Endothelial cell of umbilical vein (primary cell): ENCODE results near the gene STAT4. TPM values are rescaled to one million over a fixed set of nuclear protein-coding genes. Genes with fewer than 3 reads are reported as not detected.

Experiments
- BruUV-seq: library from RNA; stranded (reverse); fragments of 400-500 nt; replicated peaks from 2 replicates; lab custom pipeline; 2021; lab: Mats Ljungman, UMichigan
- CTCF ChIA-PET: fragments of 300-600, 350-600 bp; sonication (Branson Sonifier 250); formaldehyde crosslinking; loops from one replicate; lab custom pipeline; 2021; ENCODE audit warnings: antibody characterized with exemption, inconsistent platforms; lab: Charles Lee
- POLR2A ChIA-PET: fragments of 300-600, 350-600 bp; sonication (Branson Sonifier 250); formaldehyde crosslinking; loops from one replicate; lab custom pipeline; 2021; ENCODE audit warnings: antibody characterized with exemption, inconsistent platforms; lab: Charles Lee
- DNase-seq: peaks from one replicate; pipeline ENCODE4 v3.0.0-alpha.2; 2011; ENCODE audit warnings: low read depth, low spot score
- FAIRE-seq: peaks from 2 replicates; lab custom pipeline; 2011; peaks lifted over from hg19 to GRCh38; lab: Jason Lieb, UNC
- H2AFZ ChIP-seq: 2 replicates; pipeline ENCODE4 v1.6.0; 2012; ENCODE audit warnings: low read depth, low read length, control low read depth, inconsistent platforms
- H3K27ac ChIP-seq: 2 replicates; pipeline ENCODE4 v1.5.1; 2011; ENCODE audit warnings: low read depth, mild to moderate bottlenecking, control low read depth, low read length, moderate library complexity; ENCODE audit not compliant: insufficient read depth
- H3K27me3 ChIP-seq, 2 experiments: 2 replicates each; pipeline versions ENCODE4 v1.6.0 to v1.6.1; 2011; ENCODE audit warnings: low read length in 2 of 2, mixed read lengths in 1 of 2; ENCODE audit not compliant: control insufficient read depth in 2 of 2, insufficient read depth in 2 of 2
- H3K36me3 ChIP-seq, 2 experiments: 2 replicates in 1 of 2; 3 replicates in 1 of 2; pipeline ENCODE4 v1.5.1; 2011; ENCODE audit warnings: low read length in 2 of 2, mild to moderate bottlenecking in 1 of 2, moderate library complexity in 1 of 2; ENCODE audit not compliant: control insufficient read depth in 2 of 2, insufficient read depth in 2 of 2; ENCODE audit errors: extremely low read depth in 1 of 2
- H3K4me1 ChIP-seq: 3 replicates; pipeline ENCODE4 v1.5.1; 2011; ENCODE audit warnings: mild to moderate bottlenecking, low read length; ENCODE audit not compliant: control insufficient read depth, insufficient read depth; ENCODE audit errors: extremely low read depth
- H3K4me2 ChIP-seq: 2 replicates; pipeline ENCODE4 v1.6.1; 2011; ENCODE audit warnings: low read length, control low read depth, mixed read lengths; ENCODE audit not compliant: insufficient read depth
- H3K4me3 ChIP-seq, 3 experiments: fragments of 200-600 bp in 1 of 3; sonication (generic), shearing (Covaris generic) in 1 of 3; replicated peaks in 1 of 3; 2 replicates each; pipeline ENCODE4 v1.5.1; 2011 to 2016; ENCODE audit warnings: control low read depth in 3 of 3, low read length in 3 of 3, mild to moderate bottlenecking in 2 of 3, inconsistent platforms in 1 of 3, low read depth in 1 of 3, moderate library complexity in 1 of 3; ENCODE audit not compliant: insufficient read depth in 1 of 3
- H3K79me2 ChIP-seq: 2 replicates; pipeline ENCODE4 v1.6.0; 2012; ENCODE audit warnings: low read length, inconsistent platforms; ENCODE audit not compliant: control insufficient read depth, insufficient read depth
- H3K9ac ChIP-seq: replicated peaks from 2 replicates; pipeline ENCODE3; 2011; ENCODE audit warnings: low read length, control low read depth; ENCODE audit not compliant: insufficient read depth; ENCODE audit errors: extremely low read depth
- H3K9me1 ChIP-seq: replicated peaks from 3 replicates; pipeline ENCODE4 v1.6.0; 2011; ENCODE audit warnings: mild to moderate bottlenecking, low read length; ENCODE audit not compliant: control insufficient read depth, insufficient read depth; ENCODE audit errors: extremely low read depth
- H3K9me3 ChIP-seq: replicated peaks from 2 replicates; pipeline ENCODE4 v1.5.1; 2012; ENCODE audit warnings: low read length, inconsistent platforms; ENCODE audit not compliant: control insufficient read depth, insufficient read depth
- H4K20me1 ChIP-seq: replicated peaks from 2 replicates; pipeline ENCODE3; 2011; ENCODE audit warnings: mild to moderate bottlenecking, low read length; ENCODE audit not compliant: control insufficient read depth, insufficient read depth; ENCODE audit errors: extremely low read depth
- FOS ChIP-seq: IDR thresholded peaks from 2 replicates; pipeline ENCODE4 v1.6.1; 2011; ENCODE audit warnings: mild to moderate bottlenecking, low read length, moderate library complexity, borderline replicate concordance; ENCODE audit not compliant: insufficient read depth
- GATA2 ChIP-seq: IDR thresholded peaks from 2 replicates; pipeline ENCODE4 v1.7.0; 2011; ENCODE audit warnings: low read depth, mild to moderate bottlenecking, moderate library complexity, mixed read lengths, low read length; ENCODE audit not compliant: insufficient read length, insufficient read depth
- JUN ChIP-seq: IDR thresholded peaks from 2 replicates; pipeline ENCODE4 v1.6.1; 2011; ENCODE audit warnings: borderline replicate concordance, low read depth; ENCODE audit not compliant: insufficient read length, insufficient read depth
- MYC ChIP-seq: IDR thresholded peaks from one replicate; pipeline ENCODE4 v1.6.1; 2011; ENCODE audit warnings: mild to moderate bottlenecking, low read depth, low read length
- POLR2A ChIP-seq: IDR thresholded peaks from 2 replicates; pipeline ENCODE4 v1.6.1; 2012; ENCODE audit warnings: low read depth, mild to moderate bottlenecking, control low read depth, low read length
- dilution Hi-C: fragments of 300-500 bp; cut with MboI; formaldehyde crosslinking; loops from one replicate; pipeline ENCODE4 v1.15.0; 2019; ENCODE audit warnings: low sequenced_read_pairs; ENCODE audit not compliant: extremely low pct_ligation_motif_present
- intact Hi-C: fragments of 100-400 bp; cut with micrococcal nuclease; formaldehyde crosslinking; loops from one replicate; pipeline ENCODE4 v1.10.0; 2022
- polyA plus RNA-seq, 4 experiments: library from polyadenylated mRNA; depleted of rRNA in 3 of 4; stranded (reverse) in 3 of 4; unstranded in 1 of 4; fragments of >200 nt; gene quantifications; 2 replicates each; pipeline versions ENCODE4 v1.2.1 to v1.2.3, GENCODE V29; 2011 to 2012; ENCODE audit warnings: missing spikeins in 1 of 4
- total RNA-seq: library from RNA; stranded (reverse); gene quantifications from 2 replicates; pipeline ENCODE4 v1.2.3, GENCODE V29; 2021
- TF ChIP-seq, protein P1 (sequence below), 2 donors: IDR thresholded peaks; 1 replicate in 1 of 2; 2 replicates in 1 of 2; pipeline ENCODE4 v1.5.1; 2011; ENCODE audit warnings: low read length in 2 of 2, mild to moderate bottlenecking in 2 of 2, moderate library complexity in 2 of 2, control low read depth in 1 of 2, inconsistent platforms in 1 of 2, low read depth in 1 of 2; ENCODE audit not compliant: insufficient read depth in 1 of 2; ENCODE audit errors: extremely low read depth in 1 of 2

Gene STAT4
- total and polyA plus RNA-seq, 2 donors (not counting 3 experiments of a cell fraction or from before 2014, with no cell fraction given): 0.46 to 1.2 TPM

DNA sequence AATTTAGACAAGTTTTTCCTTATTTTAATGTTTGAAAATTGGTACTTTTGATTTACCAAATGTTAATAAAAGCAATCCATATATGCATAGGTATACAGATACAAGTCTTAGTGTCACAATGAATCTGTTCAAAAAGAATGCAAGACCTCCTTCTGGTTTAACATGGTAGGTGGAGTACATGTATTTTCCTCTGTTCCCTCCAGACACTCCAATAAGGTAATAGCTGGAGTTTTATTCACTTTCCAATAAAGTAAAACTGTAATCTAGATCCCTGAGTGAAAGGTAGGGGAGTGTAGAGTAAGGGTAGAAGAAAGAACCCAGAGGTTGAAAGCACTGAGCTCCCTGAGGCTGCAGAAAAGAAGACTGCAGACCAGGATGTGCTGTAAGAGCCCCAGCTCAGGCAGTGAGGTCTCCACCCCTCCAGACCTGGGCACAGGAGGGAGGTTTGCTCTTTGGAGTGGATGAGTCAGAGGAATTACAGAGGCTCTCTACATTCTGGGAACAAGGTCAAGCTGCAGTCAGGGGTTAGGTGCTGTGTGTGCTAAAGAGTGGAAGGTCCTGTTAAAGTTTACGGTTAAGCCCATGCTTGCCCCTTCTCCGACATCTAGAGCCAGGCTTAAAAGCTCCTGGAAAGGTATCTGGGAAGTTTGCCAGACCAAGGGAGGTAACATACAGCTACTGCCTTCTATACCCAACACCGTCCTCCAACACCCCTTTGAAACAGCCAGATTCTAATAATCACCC lies 109.2 kb downstream of the STAT4 start:
- no peak for DNase-seq
- TF ChIP-seq POLR2A (no peak), GATA2 (no peak), MYC (no peak), FOS (no peak), JUN (no peak)
- TF ChIP-seq, protein P1, sequence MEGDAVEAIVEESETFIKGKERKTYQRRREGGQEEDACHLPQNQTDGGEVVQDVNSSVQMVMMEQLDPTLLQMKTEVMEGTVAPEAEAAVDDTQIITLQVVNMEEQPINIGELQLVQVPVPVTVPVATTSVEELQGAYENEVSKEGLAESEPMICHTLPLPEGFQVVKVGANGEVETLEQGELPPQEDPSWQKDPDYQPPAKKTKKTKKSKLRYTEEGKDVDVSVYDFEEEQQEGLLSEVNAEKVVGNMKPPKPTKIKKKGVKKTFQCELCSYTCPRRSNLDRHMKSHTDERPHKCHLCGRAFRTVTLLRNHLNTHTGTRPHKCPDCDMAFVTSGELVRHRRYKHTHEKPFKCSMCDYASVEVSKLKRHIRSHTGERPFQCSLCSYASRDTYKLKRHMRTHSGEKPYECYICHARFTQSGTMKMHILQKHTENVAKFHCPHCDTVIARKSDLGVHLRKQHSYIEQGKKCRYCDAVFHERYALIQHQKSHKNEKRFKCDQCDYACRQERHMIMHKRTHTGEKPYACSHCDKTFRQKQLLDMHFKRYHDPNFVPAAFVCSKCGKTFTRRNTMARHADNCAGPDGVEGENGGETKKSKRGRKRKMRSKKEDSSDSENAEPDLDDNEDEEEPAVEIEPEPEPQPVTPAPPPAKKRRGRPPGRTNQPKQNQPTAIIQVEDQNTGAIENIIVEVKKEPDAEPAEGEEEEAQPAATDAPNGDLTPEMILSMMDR (IDR thresholded peaks at IDR 0.05; ENCODE audit: extremely low read depth in 1 of 2, insufficient read depth in 1 of 2, low read depth in 1 of 2, low read length in 2 of 2): no peak
- no peak for FAIRE-seq
- no peaks in the 10 kb centered on the region for H3K79me2 ChIP-seq
- peaks cover 24% of the 10 kb centered on the region for H3K4me1 ChIP-seq
- H3K36me3 ChIP-seq: no peaks in the 10 kb centered on the region
- POLR2A ChIA-PET: no interaction called here
- H3K27me3 ChIP-seq: no peaks in the 10 kb centered on the region
- H2AFZ ChIP-seq: no peak overlapping the region
- H3K4me2 ChIP-seq: no peak overlapping the region
- BruUV-seq: no TSS peak
- H3K9me1 ChIP-seq: no peaks in the 10 kb centered on the region
- H3K4me3 ChIP-seq: no peak overlapping the region
- CTCF ChIA-PET: interaction anchor here (0.7 to 5.9 kb wide), 3 partner anchors 11 to 177 kb away, joined by 3 to 56 read pairs (median 3); no protein-coding TSS in a partner anchor
- peaks cover 2% of the 10 kb centered on the region for H3K9me3 ChIP-seq
- dilution Hi-C loops (no loop called here), intact Hi-C loops (no loop called here)
- H4K20me1 ChIP-seq: no peaks in the 10 kb centered on the region
- H3K27ac ChIP-seq: no peak overlapping the region
- H3K9ac ChIP-seq: no peak overlapping the region
